Stimulated activated CD8-positive, alpha-beta memory T cell treated with anti-CD3 and anti-CD28 coated beads, Interleukin-15, amount 100 ng/mL, for 4 hours (primary cell): ENCODE measurements around the gene OSBP.
A peak's percentile ranks its signal among the peaks of the same experiment; 100 is the strongest.

Experiments used
- DNase-seq, 2 donors: peaks; one replicate each; pipeline ENCODE4 v3.0.0-alpha.2; 2020; ENCODE audit warnings: low read depth in 2 of 2

Gene OSBP

GRCh38 chr11:59602432-59602831, 13.1 kb downstream of the OSBP start:
- DNase-seq, result no peak

- DNase-seq, result no peak
Measured at GRCh38 chr11:59601788-59602187, 13.8 kb downstream of the OSBP start.

- DNase-seq, result no peak
Measured at GRCh38 chr11:59600636-59601035, 14.9 kb downstream of the OSBP start.

GRCh38 chr11:59600234-59600633, 15.3 kb downstream of the OSBP start:
- DNase-seq, result no peak

DNA sequence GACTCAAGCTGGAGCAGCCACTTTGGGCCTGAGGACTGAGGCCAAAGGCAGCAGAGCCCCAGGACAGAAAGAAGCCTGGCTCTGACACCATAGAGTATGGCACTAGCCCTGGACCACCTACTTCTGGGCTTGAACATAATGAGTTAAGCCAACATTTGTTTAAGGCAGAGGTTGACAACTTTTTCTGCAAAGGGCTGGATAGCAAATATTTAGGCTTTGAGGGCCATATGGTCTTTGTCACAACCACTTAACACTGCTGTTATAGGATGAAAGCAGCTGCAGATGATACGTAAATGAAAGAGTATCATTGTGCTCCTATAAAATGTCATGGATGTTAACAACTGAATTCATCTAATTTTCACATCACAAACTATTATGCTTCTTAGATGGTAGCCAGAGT, 16.6 kb downstream of the OSBP start:
- DNase-seq, result no peak

GRCh38 chr11:59584294-59584693, 31.3 kb downstream of the OSBP start:
- DNase-seq, result no peak

GRCh38 chr11:59582006-59582405, 33.6 kb downstream of the OSBP start:
- no peak for DNase-seq

GRCh38 chr11:59578369-59578768, 37.2 kb downstream of the OSBP start:
- DNase-seq, result no peak

GRCh38 chr11:59575505-59575904, 40.1 kb downstream of the OSBP start:
- DNase-seq, result no peak

DNA sequence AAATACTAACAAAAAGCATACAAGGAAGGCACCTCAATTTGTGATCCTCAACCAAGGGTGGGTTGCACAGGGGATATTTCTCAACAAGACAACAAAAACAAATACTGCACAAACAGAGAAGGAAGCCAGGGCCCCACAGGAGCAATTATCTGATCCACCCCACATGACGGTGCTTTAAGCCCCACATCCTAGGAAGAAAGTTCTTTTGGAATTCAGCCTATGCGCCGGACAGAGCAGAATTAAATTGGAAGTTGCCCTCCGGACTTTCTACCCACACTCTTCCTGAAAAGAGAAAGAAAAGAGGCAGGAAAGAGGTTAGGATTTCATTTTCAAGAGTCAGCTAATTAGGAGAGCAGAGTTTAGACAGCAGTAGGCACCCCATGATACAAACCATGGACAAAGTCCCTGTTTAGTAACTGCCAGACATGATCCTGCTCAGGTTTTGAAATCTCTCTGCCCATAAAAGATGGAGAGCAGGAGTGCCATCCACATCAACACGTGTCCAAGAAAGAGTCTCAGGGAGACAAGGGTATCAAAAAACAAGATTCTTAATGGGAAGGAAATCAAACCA, 40.6 kb downstream of the OSBP start:
- DNase-seq, result no peak

DNA sequence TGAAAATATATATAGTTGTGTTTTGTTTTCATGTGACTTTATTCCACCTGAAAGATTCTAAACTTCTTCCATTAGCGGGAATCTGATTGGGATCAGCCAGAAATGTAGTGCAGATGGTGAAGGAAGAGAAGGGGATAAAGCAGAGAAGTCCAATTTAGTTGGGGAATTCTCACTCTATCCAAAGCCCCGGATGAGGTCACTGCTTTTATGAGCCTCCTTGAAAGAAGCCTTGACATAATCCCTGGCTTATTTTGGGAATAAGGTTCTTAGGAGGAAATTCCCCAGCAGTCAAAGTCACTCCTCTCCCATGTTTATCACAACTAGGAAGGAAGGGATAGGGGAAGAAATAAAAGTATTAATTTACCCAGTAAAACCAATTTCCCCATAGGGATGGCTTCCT, 41.1 kb downstream of the OSBP start:
- no peak for DNase-seq

DNA sequence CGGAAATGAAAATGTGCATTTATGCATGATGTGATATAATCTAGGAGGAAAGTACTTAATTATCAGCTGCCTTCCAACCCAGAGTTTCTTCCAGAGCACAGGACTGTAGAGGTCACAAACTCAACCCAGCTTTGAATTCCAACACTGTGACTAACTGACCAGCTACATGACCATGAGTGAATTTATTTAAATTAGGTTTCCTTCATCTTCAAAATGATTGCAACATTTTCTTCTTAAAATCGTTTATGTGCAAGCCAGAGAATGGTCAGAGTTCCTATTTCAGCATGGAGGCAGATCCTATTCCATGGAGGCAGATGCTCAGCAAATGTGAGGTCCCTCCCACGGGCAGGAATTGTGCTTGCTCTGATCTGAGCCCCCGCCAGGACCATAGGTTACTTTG, 42.4 kb downstream of the OSBP start:
- DNase-seq, result no peak

- DNase-seq, result no peak
Measured at GRCh38 chr11:59572091-59572490, 43.5 kb downstream of the OSBP start.

DNA sequence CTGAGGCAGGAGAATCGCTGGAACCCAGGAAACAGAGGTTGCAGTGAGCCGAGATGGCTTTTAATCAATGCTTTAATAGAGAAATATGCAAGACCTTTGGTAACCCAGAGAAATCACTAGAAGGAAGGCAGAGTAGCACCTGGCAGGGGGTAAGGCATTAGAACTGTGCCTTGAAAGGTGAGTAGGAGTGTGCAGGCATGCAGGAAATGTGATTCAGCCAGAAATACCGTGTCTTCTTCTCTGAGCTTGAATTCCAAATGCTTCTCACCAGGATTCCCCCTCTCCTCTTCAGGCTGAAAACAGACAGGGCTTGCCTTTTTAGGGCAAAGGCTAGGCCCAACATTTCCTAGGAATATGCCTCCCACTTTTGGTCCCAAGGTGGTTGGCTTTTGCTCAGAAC, 53.3 kb downstream of the OSBP start:
- DNase-seq, result no peak

DNA sequence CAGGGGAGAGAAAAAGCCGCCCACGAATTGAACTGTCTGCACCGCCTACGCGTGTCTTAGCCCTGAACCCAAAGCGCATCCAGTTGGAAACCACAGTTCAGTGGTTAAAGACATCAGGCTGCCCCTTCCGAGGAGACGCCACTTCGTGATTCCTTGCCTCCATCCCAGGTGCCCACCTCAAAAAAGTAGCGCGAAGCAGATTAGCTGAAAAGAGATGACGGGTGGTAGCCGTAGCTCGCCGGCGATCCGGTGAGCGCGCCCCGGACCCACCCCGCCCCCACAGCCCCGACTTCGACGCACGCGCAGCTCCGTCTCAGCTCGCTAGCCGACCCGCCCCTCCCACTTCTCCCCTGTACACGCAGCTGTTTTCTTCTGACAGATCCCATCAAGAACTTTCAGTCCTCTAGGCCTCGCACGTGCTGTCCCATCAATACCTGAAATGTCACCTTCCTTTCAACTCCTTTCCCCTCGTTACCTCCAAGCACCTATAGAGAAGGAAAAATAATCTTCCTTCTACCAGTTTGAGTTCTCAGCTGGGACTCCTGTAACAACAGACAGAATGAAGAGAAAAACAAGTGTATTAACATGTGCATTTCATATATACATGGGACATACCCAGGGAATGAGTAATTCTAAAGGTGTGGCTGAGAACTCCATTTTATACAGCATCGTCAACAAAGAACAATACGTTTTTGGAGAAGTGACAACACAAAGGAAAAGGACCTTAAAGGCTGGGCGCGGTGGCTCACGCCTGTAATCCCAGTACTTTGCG, 54.7 kb downstream of the OSBP start:
- peak; percentile 61 to 70 for DNase-seq

DNA sequence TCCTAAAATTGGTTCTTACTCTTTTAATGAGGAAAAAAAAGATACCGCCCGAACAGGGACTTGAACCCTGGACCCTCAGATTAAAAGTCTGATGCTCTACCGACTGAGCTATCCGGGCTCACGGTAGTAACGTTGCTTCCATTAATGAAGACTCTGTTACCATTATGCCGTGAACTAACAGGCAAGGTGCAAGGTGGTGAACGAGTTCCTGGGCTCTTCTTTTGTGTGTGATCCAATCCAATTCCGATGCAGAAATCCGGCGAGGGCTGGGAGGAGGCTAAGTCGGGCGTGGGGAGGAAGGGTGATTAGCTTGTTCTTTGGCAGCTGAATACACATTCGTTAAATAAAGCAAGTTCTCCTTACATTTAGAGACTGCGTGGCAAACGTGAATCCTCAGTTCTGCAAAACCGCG, 55.3 kb downstream of the OSBP start:
- DNase-seq, result peak in 1 of 2 donors; percentile 50

DNA sequence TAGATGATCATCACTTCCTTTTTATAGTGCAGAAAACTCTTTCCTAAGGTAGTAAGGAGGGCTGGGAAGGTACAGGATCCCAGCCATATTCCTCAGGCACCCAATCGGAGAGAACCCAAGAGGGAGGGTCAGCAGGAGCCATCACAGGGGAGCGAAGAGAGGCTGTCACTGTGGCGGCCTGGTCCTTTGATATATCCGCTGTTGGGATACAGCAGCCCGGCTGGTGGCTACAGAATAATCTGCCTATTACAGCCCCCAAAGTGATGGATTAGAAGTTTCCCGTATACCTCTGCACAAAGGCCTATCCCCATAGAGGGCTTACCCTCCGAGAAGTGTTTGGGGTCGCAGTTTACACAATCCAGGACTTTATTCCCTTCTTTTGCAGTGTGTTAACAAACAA, 55.7 kb downstream of the OSBP start:
- no peak for DNase-seq

DNA sequence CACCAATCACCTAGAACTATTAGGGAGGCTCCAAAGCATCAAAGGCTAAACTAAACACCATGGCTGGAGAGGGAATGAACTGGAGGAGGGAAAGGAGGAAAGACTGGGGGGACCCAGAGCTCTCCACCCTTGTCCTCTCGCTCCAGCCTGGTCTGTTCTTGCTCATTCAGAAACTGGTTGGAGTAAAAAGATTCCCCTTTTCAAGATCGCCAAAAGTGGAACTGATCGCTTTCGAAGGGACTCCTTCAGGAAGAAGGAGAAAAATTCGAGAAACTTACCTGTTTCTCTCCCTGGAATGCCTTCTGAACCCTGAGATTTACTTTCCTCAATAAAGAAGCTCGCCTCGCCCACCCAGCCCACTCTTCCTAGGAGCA, 57.3 kb downstream of the OSBP start:
- DNase-seq, result no peak

- DNase-seq, result no peak
Measured at GRCh38 chr11:59556917-59557348, 58.6 kb downstream of the OSBP start.

- peak; percentile 32 to 34 for DNase-seq
Measured at GRCh38 chr11:59556115-59556916, 59.3 kb downstream of the OSBP start.

GRCh38 chr11:59555601-59556114, 59.9 kb downstream of the OSBP start:
- DNase-seq, result no peak

DNA sequence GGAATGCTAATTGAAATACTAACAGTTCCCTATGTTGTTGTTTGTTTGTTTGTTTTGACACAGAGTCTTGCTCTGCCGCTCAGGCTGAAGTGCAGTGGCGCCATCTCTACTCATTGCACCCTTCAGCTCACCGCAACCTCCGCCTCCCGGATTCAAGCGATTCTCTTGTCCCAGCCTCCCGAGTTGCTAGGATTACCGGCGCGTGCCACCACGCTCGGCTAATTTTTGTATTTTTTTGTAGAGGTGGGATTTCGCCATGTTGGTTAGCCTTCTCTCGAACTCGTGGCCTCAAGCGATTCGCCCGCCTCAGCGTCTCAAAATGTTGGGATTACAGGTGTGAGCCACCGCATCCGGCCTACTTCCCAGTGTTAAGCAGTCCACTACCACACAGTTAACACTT, 62.3 kb downstream of the OSBP start:
- no peak for DNase-seq

DNA sequence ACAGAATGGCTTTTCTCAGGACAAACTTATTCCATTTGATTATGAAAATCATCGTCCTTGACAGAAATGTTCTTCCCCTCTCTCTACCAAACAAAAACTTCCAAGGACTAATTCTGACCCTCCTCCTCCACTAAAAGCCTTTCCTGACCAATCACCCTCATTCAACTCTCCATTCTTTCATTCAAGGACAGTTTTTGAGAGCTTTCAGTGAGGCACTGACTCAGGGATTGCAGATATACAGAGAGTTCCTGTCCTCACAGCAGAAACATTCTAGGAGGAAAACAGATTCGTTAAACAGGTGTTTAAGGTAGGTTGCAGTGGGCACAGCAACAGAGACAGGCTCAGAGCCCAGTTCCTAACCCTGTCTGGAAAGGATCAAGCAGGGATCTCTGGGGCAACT, 62.7 kb downstream of the OSBP start:
- no peak for DNase-seq
